ENCODE measurements around the gene DUSP22. TPM values are rescaled to one million over a fixed set of nuclear protein-coding genes. Genes with fewer than 3 reads are reported as not detected.

The DUSP22 gene
- total RNA-seq, 1 experiment from 2014 or later = 19.2 TPM

DNA sequence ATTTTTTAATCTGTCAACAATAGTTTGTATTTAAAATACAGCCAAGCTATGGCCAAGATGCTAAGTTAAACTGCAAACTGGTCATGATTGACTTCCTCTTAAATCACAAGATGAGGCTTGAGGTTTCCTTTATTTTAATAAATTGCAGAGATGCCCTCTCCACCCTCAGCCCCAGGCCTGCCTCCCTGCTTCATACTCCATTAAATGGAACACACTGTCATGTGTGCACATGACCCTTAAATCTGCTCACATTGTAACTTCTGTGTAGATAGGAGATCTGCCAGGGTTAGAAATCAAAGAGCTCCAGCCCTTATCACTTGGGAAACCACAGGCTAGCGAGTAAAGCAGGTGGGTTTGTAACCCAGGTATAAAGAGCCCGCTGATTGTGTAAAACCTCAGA, 20.8 kb downstream of the DUSP22 start:
- POLR2A ChIA-PET = no interaction called here
- no peaks in the 10 kb centered on the region for H3K9me2 ChIP-seq (ENCODE audit: insufficient read depth)
- DNase-seq (ENCODE audit: low read depth, low spot score) = no peak
- RAD21 ChIA-PET (ENCODE audit: low non-redundant PET in 1 of 2, low total read pairs in 2 of 2, uncharacterized antibody in 2 of 2, unreplicated experiment in 2 of 2) = no interaction called here
- H3K9me3 ChIP-seq (ENCODE audit: control insufficient read depth in 1 of 2, insufficient read depth in 1 of 2, low read depth in 1 of 2, low read length in 2 of 2) = peaks cover 0 to 3% of the 10 kb centered on the region in 2 experiments; a peak in 1 of 4 replicates
- no peaks in the 10 kb centered on the region for H3K79me2 ChIP-seq (ENCODE audit: insufficient read depth, low read length)
- no peak overlapping the region for H3K4me2 ChIP-seq (ENCODE audit: low read length)
- no peaks in the 10 kb centered on the region for H3K4me1 ChIP-seq (ENCODE audit: control insufficient read depth in 1 of 2, insufficient read depth in 2 of 2, low read length in 2 of 2)
- CTCF ChIA-PET = no interaction called here
- BruUV-seq (replicated peaks) = no TSS peak
- H3K36me3 ChIP-seq (ENCODE audit: control insufficient read depth in 1 of 2, insufficient read depth in 2 of 2, low read length in 2 of 2) = no peaks in the 10 kb centered on the region
- intact Hi-C loops (cut with micrococcal nuclease) = no loop called here
- H2AFZ ChIP-seq (ENCODE audit: low read depth, low read length, poor library complexity, severe bottlenecking) = no peak overlapping the region
- H3K27ac ChIP-seq (ENCODE audit: low read depth, low read length) = no peak overlapping the region
- TF ChIP-seq SRF (IDR thresholded peaks at IDR 0.05; ENCODE audit: low read depth) = no peak
- no peak for TF ChIP-seq CBX3 (IDR thresholded peaks at IDR 0.05; ENCODE audit: low read depth)
- no peak for TF ChIP-seq YY1 (IDR thresholded peaks at IDR 0.05; ENCODE audit: extremely low read depth, insufficient replicate concordance, low read depth, low read length)
- TF ChIP-seq EZH2phosphoT487 (IDR thresholded peaks at IDR 0.05; ENCODE audit: borderline replicate concordance) = no peak
- TF ChIP-seq SIN3A (IDR thresholded peaks at IDR 0.05; ENCODE audit: low read depth) = no peak
- no peak for TF ChIP-seq ZNF274 (IDR thresholded peaks at IDR 0.05; ENCODE audit: low read depth, low read length)
- TF ChIP-seq, protein P1, sequence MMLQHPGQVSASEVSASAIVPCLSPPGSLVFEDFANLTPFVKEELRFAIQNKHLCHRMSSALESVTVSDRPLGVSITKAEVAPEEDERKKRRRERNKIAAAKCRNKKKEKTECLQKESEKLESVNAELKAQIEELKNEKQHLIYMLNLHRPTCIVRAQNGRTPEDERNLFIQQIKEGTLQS (IDR thresholded peaks at IDR 0.05) = no peak
- TF ChIP-seq TCF7L2 (IDR thresholded peaks at IDR 0.05; ENCODE audit: borderline replicate concordance, extremely low read depth, insufficient read depth, insufficient read length) = no peak
- TF ChIP-seq, protein P2, sequence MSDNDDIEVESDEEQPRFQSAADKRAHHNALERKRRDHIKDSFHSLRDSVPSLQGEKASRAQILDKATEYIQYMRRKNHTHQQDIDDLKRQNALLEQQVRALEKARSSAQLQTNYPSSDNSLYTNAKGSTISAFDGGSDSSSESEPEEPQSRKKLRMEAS (IDR thresholded peaks at IDR 0.05) = no peak
- TF ChIP-seq, protein P3, sequence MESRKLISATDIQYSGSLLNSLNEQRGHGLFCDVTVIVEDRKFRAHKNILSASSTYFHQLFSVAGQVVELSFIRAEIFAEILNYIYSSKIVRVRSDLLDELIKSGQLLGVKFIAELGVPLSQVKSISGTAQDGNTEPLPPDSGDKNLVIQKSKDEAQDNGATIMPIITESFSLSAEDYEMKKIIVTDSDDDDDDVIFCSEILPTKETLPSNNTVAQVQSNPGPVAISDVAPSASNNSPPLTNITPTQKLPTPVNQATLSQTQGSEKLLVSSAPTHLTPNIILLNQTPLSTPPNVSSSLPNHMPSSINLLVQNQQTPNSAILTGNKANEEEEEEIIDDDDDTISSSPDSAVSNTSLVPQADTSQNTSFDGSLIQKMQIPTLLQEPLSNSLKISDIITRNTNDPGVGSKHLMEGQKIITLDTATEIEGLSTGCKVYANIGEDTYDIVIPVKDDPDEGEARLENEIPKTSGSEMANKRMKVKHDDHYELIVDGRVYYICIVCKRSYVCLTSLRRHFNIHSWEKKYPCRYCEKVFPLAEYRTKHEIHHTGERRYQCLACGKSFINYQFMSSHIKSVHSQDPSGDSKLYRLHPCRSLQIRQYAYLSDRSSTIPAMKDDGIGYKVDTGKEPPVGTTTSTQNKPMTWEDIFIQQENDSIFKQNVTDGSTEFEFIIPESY (IDR thresholded peaks at IDR 0.05; ENCODE audit: extremely low read depth, insufficient replicate concordance, low read length) = no peak
- TF ChIP-seq POLR2AphosphoS5 (IDR thresholded peaks at IDR 0.05; ENCODE audit: low read depth, low read length) = no peak
- H4K20me1 ChIP-seq (ENCODE audit: insufficient read depth) = no peaks in the 10 kb centered on the region
- H3K9ac ChIP-seq (ENCODE audit: low read length) = no peak overlapping the region
- ATAC-seq = no peak
- no peak overlapping the region for H3K4me3 ChIP-seq (replicated peaks in 1 of 2; ENCODE audit: low read depth in 1 of 2, low read length in 2 of 2)
- no peaks in the 10 kb centered on the region for H3K27me3 ChIP-seq (ENCODE audit: insufficient read depth, low read length)
